Stomach smooth muscle (tissue), 2 donors: ENCODE measurements around the gene PDK3.

Experiments
- H3K27ac ChIP-seq: one replicate; pipeline ENCODE4 v1.7.0; 2013; ENCODE audit warnings: mild to moderate bottlenecking, low read length, inconsistent platforms
- H3K27me3 ChIP-seq, 2 donors: one replicate each; pipeline ENCODE4 v1.7.0; 2013; ENCODE audit warnings: low read length in 2 of 2; ENCODE audit not compliant: insufficient read depth in 2 of 2, control insufficient read depth in 1 of 2
- H3K36me3 ChIP-seq, 2 donors: one replicate each; pipeline ENCODE4 v1.7.0; 2013; ENCODE audit warnings: low read length in 2 of 2; ENCODE audit not compliant: control insufficient read depth in 2 of 2, insufficient read depth in 2 of 2
- H3K4me1 ChIP-seq: one replicate; pipeline ENCODE4 v1.7.0; 2013; ENCODE audit warnings: low read length; ENCODE audit not compliant: control insufficient read depth, insufficient read depth
- H3K4me3 ChIP-seq, 2 donors: one replicate each; pipeline ENCODE4 v1.7.0; 2013; ENCODE audit warnings: low read length in 2 of 2
- H3K9ac ChIP-seq, 2 donors: one replicate each; pipeline ENCODE4 v1.7.0; 2013; ENCODE audit warnings: low read length in 2 of 2, mild to moderate bottlenecking in 1 of 2
- H3K9me3 ChIP-seq, 2 donors: one replicate each; pipeline ENCODE4 v1.7.0; 2013; ENCODE audit warnings: low read length in 2 of 2; ENCODE audit not compliant: control insufficient read depth in 2 of 2
- donor health status: healthy.
- donor health status: Pancreatic carcinoma.

The PDK3 gene

GRCh38 chrX:24495700-24496099 lies 30.6 kb downstream of the PDK3 start:
- no peaks in the 10 kb centered on the region for H3K9me3 ChIP-seq
- H3K36me3 ChIP-seq, result no peaks in the 10 kb centered on the region
- no peak overlapping the region for H3K9ac ChIP-seq
- H3K27ac ChIP-seq, result peak overlapping the region; percentile 67
- peaks cover 12% of the 10 kb centered on the region for H3K4me1 ChIP-seq
- H3K27me3 ChIP-seq, result no peaks in the 10 kb centered on the region
- no peak overlapping the region for H3K4me3 ChIP-seq

- H3K36me3 ChIP-seq, result no peaks in the 10 kb centered on the region
- H3K9ac ChIP-seq, result no peak overlapping the region
- peaks cover 12% of the 10 kb centered on the region for H3K4me1 ChIP-seq
- peak overlapping the region; percentile 32 for H3K27ac ChIP-seq
- no peaks in the 10 kb centered on the region for H3K27me3 ChIP-seq
- no peaks in the 10 kb centered on the region for H3K9me3 ChIP-seq
- H3K4me3 ChIP-seq, result no peak overlapping the region
Measured at GRCh38 chrX:24498181-24498580, 33.1 kb downstream of the PDK3 start.

GRCh38 chrX:24498975-24499374 lies 33.9 kb downstream of the PDK3 start:
- Histone ChIP-seq H3K4me3 (no peak overlapping the region), H3K27ac (peak overlapping the region; percentile 32), H3K9me3 (no peaks in the 10 kb centered on the region), H3K27me3 (no peaks in the 10 kb centered on the region), H3K9ac (no peak overlapping the region), H3K36me3 (no peaks in the 10 kb centered on the region), H3K4me1 (peaks cover 12% of the 10 kb centered on the region)

- Histone ChIP-seq H3K9ac (no peak overlapping the region), H3K27ac (no peak overlapping the region), H3K9me3 (no peaks in the 10 kb centered on the region), H3K27me3 (no peaks in the 10 kb centered on the region), H3K36me3 (peaks cover 0 to 14% of the 10 kb centered on the region in 2 donors), H3K4me1 (no peaks in the 10 kb centered on the region), H3K4me3 (no peak overlapping the region)
Measured at GRCh38 chrX:24506082-24506481, 41.0 kb downstream of the PDK3 start.

GRCh38 chrX:24508375-24508774 lies 43.3 kb downstream of the PDK3 start:
- H3K36me3 ChIP-seq, result peaks cover 0 to 14% of the 10 kb centered on the region in 2 donors
- H3K27ac ChIP-seq, result no peak overlapping the region
- H3K4me3 ChIP-seq, result no peak overlapping the region
- no peaks in the 10 kb centered on the region for H3K9me3 ChIP-seq
- H3K4me1 ChIP-seq, result no peaks in the 10 kb centered on the region
- no peak overlapping the region for H3K9ac ChIP-seq
- no peaks in the 10 kb centered on the region for H3K27me3 ChIP-seq

GRCh38 chrX:24513416-24513815 lies 48.3 kb downstream of the PDK3 start:
- no peaks in the 10 kb centered on the region for H3K9me3 ChIP-seq
- H3K36me3 ChIP-seq, result peaks cover 0 to 8% of the 10 kb centered on the region in 2 donors
- H3K9ac ChIP-seq, result no peak overlapping the region
- H3K27me3 ChIP-seq, result no peaks in the 10 kb centered on the region
- H3K27ac ChIP-seq, result no peak overlapping the region
- H3K4me3 ChIP-seq, result no peak overlapping the region
- H3K4me1 ChIP-seq, result no peaks in the 10 kb centered on the region

- no peak overlapping the region for H3K4me3 ChIP-seq
- H3K9ac ChIP-seq, result no peak overlapping the region
- H3K9me3 ChIP-seq, result no peaks in the 10 kb centered on the region
- peaks cover 0 to 4% of the 10 kb centered on the region in 2 donors for H3K36me3 ChIP-seq
- H3K27ac ChIP-seq, result no peak overlapping the region
- H3K4me1 ChIP-seq, result no peaks in the 10 kb centered on the region
- H3K27me3 ChIP-seq, result no peaks in the 10 kb centered on the region
Measured at GRCh38 chrX:24515447-24515846, 50.4 kb downstream of the PDK3 start.

GRCh38 chrX:24520472-24520871 lies 55.4 kb downstream of the PDK3 start:
- H3K9me3 ChIP-seq, result no peaks in the 10 kb centered on the region
- H3K27ac ChIP-seq, result no peak overlapping the region
- H3K4me1 ChIP-seq, result no peaks in the 10 kb centered on the region
- no peaks in the 10 kb centered on the region for H3K36me3 ChIP-seq
- H3K9ac ChIP-seq, result no peak overlapping the region
- H3K27me3 ChIP-seq, result no peaks in the 10 kb centered on the region
- H3K4me3 ChIP-seq, result no peak overlapping the region

GRCh38 chrX:24525455-24525854 lies 60.4 kb downstream of the PDK3 start:
- peaks cover 0 to 2% of the 10 kb centered on the region in 2 donors for H3K27me3 ChIP-seq
- H3K9me3 ChIP-seq, result no peaks in the 10 kb centered on the region
- H3K36me3 ChIP-seq, result peaks cover 6 to 7% of the 10 kb centered on the region in 2 donors
- no peak overlapping the region for H3K27ac ChIP-seq
- no peak overlapping the region for H3K9ac ChIP-seq
- H3K4me3 ChIP-seq, result no peak overlapping the region
- no peaks in the 10 kb centered on the region for H3K4me1 ChIP-seq

GRCh38 chrX:24526616-24527015 lies 61.5 kb downstream of the PDK3 start:
- peaks cover 0 to 2% of the 10 kb centered on the region in 2 donors for H3K27me3 ChIP-seq
- H3K9me3 ChIP-seq, result no peaks in the 10 kb centered on the region
- H3K4me1 ChIP-seq, result no peaks in the 10 kb centered on the region
- no peak overlapping the region for H3K4me3 ChIP-seq
- no peak overlapping the region for H3K27ac ChIP-seq
- peaks cover 6 to 7% of the 10 kb centered on the region in 2 donors for H3K36me3 ChIP-seq
- no peak overlapping the region for H3K9ac ChIP-seq

- no peak overlapping the region for H3K9ac ChIP-seq
Measured at GRCh38 chrX:24528605-24529004, 63.5 kb downstream of the PDK3 start.

More at GRCh38 chrX:24528605-24529004, 63.5 kb downstream of the PDK3 start:
- Histone ChIP-seq H3K9me3 (no peaks in the 10 kb centered on the region), H3K27ac (no peak overlapping the region), H3K4me3 (no peak overlapping the region), H3K4me1 (no peaks in the 10 kb centered on the region), H3K36me3 (peaks cover 6 to 7% of the 10 kb centered on the region in 2 donors), H3K27me3 (peaks cover 0 to 2% of the 10 kb centered on the region in 2 donors)
